ENCODE results near the gene MEIS1.

Gene MEIS1

GRCh38 chr2:66569321-66569851 lies 134.5 kb downstream of the MEIS1 start (continued):
- no peak for TF ChIP-seq ZNF585B (tag by site-specific recombination; IDR thresholded peaks at IDR 0.05)
- no peak for TF ChIP-seq ZBTB1 (tag by site-specific recombination; IDR thresholded peaks at IDR 0.05)
- TF ChIP-seq ZNF510 (tag by site-specific recombination; IDR thresholded peaks at IDR 0.05; ENCODE audit: insufficient replicate concordance) = no peak
- no peak for TF ChIP-seq KLF9 (tag by site-specific recombination; IDR thresholded peaks at IDR 0.05; ENCODE audit: low read depth)
- TF ChIP-seq ZXDB (tag by site-specific recombination; IDR thresholded peaks at IDR 0.05) = no peak
- TF ChIP-seq ZNF266 (tag by site-specific recombination; IDR thresholded peaks at IDR 0.05; ENCODE audit: low read depth) = no peak
- peak; percentile 65; the same call in 1 of the 2 replicates for TF ChIP-seq ZNF501 (tag by site-specific recombination; IDR thresholded peaks at IDR 0.05)
- no peak for TF ChIP-seq HOXA7 (CRISPR knock-in tag; IDR thresholded peaks at IDR 0.05; ENCODE audit: borderline replicate concordance)
- TF ChIP-seq FEZF1 (tag by site-specific recombination; IDR thresholded peaks at IDR 0.05) = peak; percentile 76; the same call in 1 of the 2 replicates
- TF ChIP-seq ZNF19 (tag by site-specific recombination; IDR thresholded peaks at IDR 0.05; ENCODE audit: low read depth) = no peak
- TF ChIP-seq ZNF292 (tag by site-specific recombination; IDR thresholded peaks at IDR 0.05; ENCODE audit: borderline replicate concordance, low read depth) = no peak
- TF ChIP-seq SP7 (tag by site-specific recombination; IDR thresholded peaks at IDR 0.05) = peak; percentile 62
- no peak for TF ChIP-seq SP3 (tag by site-specific recombination; IDR thresholded peaks at IDR 0.05)
- TF ChIP-seq ZNF433 (tag by site-specific recombination; IDR thresholded peaks at IDR 0.05; ENCODE audit: low read depth) = no peak
- TF ChIP-seq ZNF626 (tag by site-specific recombination; IDR thresholded peaks at IDR 0.05) = no peak
- TF ChIP-seq KLF10 (tag by site-specific recombination; IDR thresholded peaks at IDR 0.05) = peak; percentile 65; the same call in 1 of the 2 replicates
- TF ChIP-seq INSM2 (tag by site-specific recombination; IDR thresholded peaks at IDR 0.05) = no peak
- no peak for TF ChIP-seq ZNF112 (tag by site-specific recombination; IDR thresholded peaks at IDR 0.05)
- no peak for TF ChIP-seq ZNF350 (tag by site-specific recombination; IDR thresholded peaks at IDR 0.05)
- no peak for TF ChIP-seq ZNF624 (tag by site-specific recombination; IDR thresholded peaks at IDR 0.05)
- no peak for TF ChIP-seq ZNF311 (tag by site-specific recombination; IDR thresholded peaks at IDR 0.05; ENCODE audit: borderline replicate concordance)
- no peak for TF ChIP-seq ZSCAN4 (tag by site-specific recombination; IDR thresholded peaks at IDR 0.05)
- TF ChIP-seq ZFP37 (tag by site-specific recombination; IDR thresholded peaks at IDR 0.05) = no peak
- TF ChIP-seq WT1 (tag by site-specific recombination; IDR thresholded peaks at IDR 0.05) = peak; percentile 74
- no peak for TF ChIP-seq ZNF677 (tag by site-specific recombination; IDR thresholded peaks at IDR 0.05)
- TF ChIP-seq CTCF (tag by site-specific recombination; IDR thresholded peaks at IDR 0.05) = no peak
- no peak for TF ChIP-seq ZSCAN16 (tag by site-specific recombination; IDR thresholded peaks at IDR 0.05)
- TF ChIP-seq PRDM2 (tag by site-specific recombination; IDR thresholded peaks at IDR 0.05; ENCODE audit: borderline replicate concordance) = no peak
- TF ChIP-seq ZNF391 (tag by site-specific recombination; IDR thresholded peaks at IDR 0.05; ENCODE audit: borderline replicate concordance, low read depth) = no peak
- TF ChIP-seq BCL11B (tag by site-specific recombination; IDR thresholded peaks at IDR 0.05; ENCODE audit: low read depth) = no peak
- TF ChIP-seq ZNF704 (tag by site-specific recombination; IDR thresholded peaks at IDR 0.05) = no peak

Data from HEK293 (cell line).